RWPE2 (cell line): ENCODE data around the gene PSMD3.

ENCODE experiments used
- ATAC-seq: fragments of 200-7000 bp; cut with Tn5 transposase; 3 replicates; pipeline ENCODE4 v1.9.1; 2021; ENCODE audit warnings: low read depth
- DNase-seq: peaks from one replicate; pipeline ENCODE4 v3.0.0-alpha.2; 2020; ENCODE audit warnings: low spot score
- H3K27ac ChIP-seq: fragments of 450-650 bp; 2 replicates; pipeline ENCODE4 v1.5.1; 2017; ENCODE audit warnings: mild to moderate bottlenecking; ENCODE audit not compliant: poor library complexity, severe bottlenecking
- H3K27me3 ChIP-seq: fragments of 250-450 bp; sonication (Bioruptor Pico); 2 replicates; pipeline ENCODE4 v1.5.1; 2021; ENCODE audit warnings: mild to moderate bottlenecking, moderate library complexity; ENCODE audit not compliant: insufficient read depth, poor library complexity, severe bottlenecking
- H3K36me3 ChIP-seq: fragments of 250-450 bp; sonication (Bioruptor Pico); 2 replicates; pipeline ENCODE4 v1.5.1; 2020; ENCODE audit warnings: low read depth, mild to moderate bottlenecking, moderate library complexity
- H3K4me1 ChIP-seq: fragments of 250-450 bp; sonication (Bioruptor Pico); 2 replicates; pipeline ENCODE4 v1.5.1; 2021; ENCODE audit warnings: mild to moderate bottlenecking, moderate library complexity; ENCODE audit not compliant: insufficient read depth, poor library complexity, severe bottlenecking
- H3K4me3 ChIP-seq: fragments of 250-450 bp; sonication (Bioruptor Pico); 2 replicates; pipeline ENCODE4 v1.5.1; 2021; ENCODE audit warnings: mild to moderate bottlenecking, moderate library complexity; ENCODE audit not compliant: severe bottlenecking
- H3K9me3 ChIP-seq: fragments of 250-450 bp; sonication (Bioruptor Pico); 2 replicates; pipeline ENCODE4 v1.5.1; 2021; ENCODE audit warnings: mild to moderate bottlenecking, moderate library complexity; ENCODE audit not compliant: severe bottlenecking
- CTCF ChIP-seq: fragments of 450-650 bp; IDR thresholded peaks from one replicate; pipeline ENCODE4 v1.5.1; 2017; ENCODE audit warnings: mild to moderate bottlenecking, moderate library complexity; ENCODE audit not compliant: poor library complexity, severe bottlenecking

PSMD3 gene

DNA sequence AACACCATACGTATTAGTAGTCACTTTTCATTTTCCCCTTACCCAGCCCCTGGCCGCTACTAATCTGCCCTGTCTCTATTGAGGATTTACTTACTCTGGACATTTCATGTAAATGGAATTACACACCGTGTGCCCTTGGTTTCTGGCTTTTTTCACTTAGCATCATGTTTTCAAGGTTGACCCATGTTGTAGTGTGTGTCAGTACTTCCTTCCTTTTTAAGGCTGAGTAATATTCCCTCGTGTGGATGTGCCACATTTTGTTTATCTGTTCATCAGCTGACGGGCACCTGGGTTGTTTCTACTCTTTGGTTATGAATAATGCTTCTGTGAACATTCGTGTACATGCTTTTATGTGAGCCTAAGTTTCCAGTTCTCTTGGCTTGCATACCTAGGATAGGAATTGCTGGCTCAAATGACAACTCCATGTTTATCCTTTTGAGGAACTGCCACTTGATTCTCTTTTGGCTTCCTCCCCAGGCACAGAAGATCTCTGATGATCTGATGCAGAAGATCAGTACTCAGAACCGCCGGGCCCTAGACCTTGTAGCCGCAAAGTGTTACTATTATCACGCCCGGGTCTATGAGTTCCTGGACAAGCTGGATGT is 7.7 kb downstream of the PSMD3 start:
- Histone ChIP-seq H3K27me3 (no peaks in the 10 kb centered on the region), H3K36me3 (peaks cover 100% of the 10 kb centered on the region), H3K4me1 (no peaks in the 10 kb centered on the region), H3K9me3 (no peaks in the 10 kb centered on the region), H3K4me3 (no peak overlapping the region), H3K27ac (no peak overlapping the region)
- DNase-seq (no peak), ATAC-seq (no peak)
- TF ChIP-seq CTCF = no peak

DNA sequence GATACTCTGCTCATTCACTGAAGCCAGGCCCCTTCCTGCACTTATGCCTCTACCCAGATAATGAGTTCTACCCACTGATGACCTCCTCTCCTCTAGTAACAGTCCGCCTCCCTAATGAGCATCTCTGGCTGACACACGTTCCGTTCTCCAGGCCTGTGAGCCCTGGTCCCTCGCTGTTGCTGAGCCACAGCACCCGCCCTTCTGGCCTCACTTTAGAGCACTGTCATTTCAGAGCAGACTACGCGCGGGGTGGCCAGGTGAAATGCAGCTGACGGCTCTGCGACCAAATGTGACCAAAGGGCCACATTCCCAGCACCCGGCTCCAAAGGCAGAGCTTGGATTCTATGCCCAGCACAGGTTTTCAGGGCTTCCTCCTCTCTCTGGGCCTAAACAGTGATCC is 13.8 kb downstream of the PSMD3 start:
- no peak for TF ChIP-seq CTCF
- no peak overlapping the region for H3K27ac ChIP-seq
- H3K36me3 ChIP-seq = peaks cover 83% of the 10 kb centered on the region
- H3K4me1 ChIP-seq = no peaks in the 10 kb centered on the region
- no peak for DNase-seq
- H3K9me3 ChIP-seq = no peaks in the 10 kb centered on the region
- H3K27me3 ChIP-seq = no peaks in the 10 kb centered on the region
- ATAC-seq = no peak
- no peak overlapping the region for H3K4me3 ChIP-seq

- Histone ChIP-seq H3K9me3 (no peaks in the 10 kb centered on the region), H3K36me3 (peaks cover 73% of the 10 kb centered on the region), H3K4me3 (no peak overlapping the region), H3K4me1 (no peaks in the 10 kb centered on the region), H3K27ac (no peak overlapping the region), H3K27me3 (no peaks in the 10 kb centered on the region)
- DNase-seq (no peak), ATAC-seq (no peak)
- no peak for TF ChIP-seq CTCF
Observed at GRCh38 chr17:39995438-39995837, 14.8 kb downstream of the PSMD3 start.

DNA sequence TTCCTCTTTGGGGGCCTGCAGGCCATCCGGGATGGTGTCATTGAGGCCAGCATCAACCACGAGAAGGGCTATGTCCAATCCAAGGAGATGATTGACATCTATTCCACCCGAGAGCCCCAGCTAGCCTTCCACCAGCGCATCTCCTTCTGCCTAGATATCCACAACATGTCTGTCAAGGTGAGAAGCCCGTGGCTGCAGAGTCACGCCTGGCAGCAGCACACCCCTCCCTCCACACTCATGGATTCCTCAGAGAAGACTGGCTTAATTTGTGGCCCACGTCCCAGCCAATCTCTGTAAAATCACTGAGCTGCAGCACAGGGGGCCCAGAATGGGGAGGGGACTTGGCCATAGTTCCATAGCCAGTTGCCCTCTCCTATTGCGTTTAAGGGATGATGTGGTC is 15.6 kb downstream of the PSMD3 start:
- Histone ChIP-seq H3K4me1 (no peaks in the 10 kb centered on the region), H3K27ac (no peak overlapping the region), H3K27me3 (no peaks in the 10 kb centered on the region), H3K4me3 (no peak overlapping the region), H3K36me3 (peaks cover 66% of the 10 kb centered on the region), H3K9me3 (no peaks in the 10 kb centered on the region)
- no peak for TF ChIP-seq CTCF
- ATAC-seq (no peak), DNase-seq (no peak)

- Histone ChIP-seq H3K27ac (no peak overlapping the region), H3K9me3 (no peaks in the 10 kb centered on the region), H3K36me3 (peaks cover 60% of the 10 kb centered on the region), H3K4me3 (no peak overlapping the region), H3K27me3 (no peaks in the 10 kb centered on the region), H3K4me1 (no peaks in the 10 kb centered on the region)
- TF ChIP-seq CTCF = no peak
- ATAC-seq (no peak), DNase-seq (no peak)
Observed at GRCh38 chr17:39996800-39997199, 16.2 kb downstream of the PSMD3 start.
